Ectodermal cell (in vitro differentiated cells): ENCODE results near the gene HSFX4.

Experiments
- H3K27ac ChIP-seq: 2 replicates; pipeline ENCODE4 v1.7.0; 2013; ENCODE audit warnings: mild to moderate bottlenecking, low read depth, low read length; ENCODE audit not compliant: insufficient read depth, poor library complexity, severe bottlenecking
- H3K27me3 ChIP-seq: 2 replicates; pipeline ENCODE4 v1.7.0; 2013; ENCODE audit warnings: mild to moderate bottlenecking, low read length; ENCODE audit not compliant: insufficient read depth, control insufficient read depth, poor library complexity, severe bottlenecking
- H3K36me3 ChIP-seq: one replicate; pipeline ENCODE4 v1.7.0; 2013; ENCODE audit warnings: low read length; ENCODE audit not compliant: control insufficient read depth, insufficient read depth
- H3K4me1 ChIP-seq: one replicate; pipeline ENCODE4 v1.7.0; 2013; ENCODE audit warnings: low read length; ENCODE audit not compliant: control insufficient read depth, insufficient read depth
- H3K4me3 ChIP-seq: 2 replicates; pipeline ENCODE4 v1.7.0; 2013; ENCODE audit warnings: low read depth, low read length, control low read depth; ENCODE audit not compliant: insufficient read depth
- H3K9me3 ChIP-seq: 2 replicates; pipeline ENCODE4 v1.7.0; 2013; ENCODE audit warnings: mild to moderate bottlenecking, low read length, moderate library complexity; ENCODE audit not compliant: control insufficient read depth
- WGBS, 2 experiments: methylation state at CpG; one replicate each; pipeline ENCODE4 v1.1.7; 2013; ENCODE audit warnings: missing lambda C conversion rate in 2 of 2; 5-methylcytosine and 5-hydroxymethylcytosine counted together

HSFX4 gene

GRCh38 chrX:149949743-149950436, 20.5 kb downstream of the HSFX4 start:
- WGBS, 2 experiments: 93 to 95% methylated on average over 6 of the region's 6 CpGs
- no peaks in the 10 kb centered on the region for H3K27me3 ChIP-seq

GRCh38 chrX:149950681-149951080, 21.3 kb downstream of the HSFX4 start:
- Histone ChIP-seq H3K27ac (no peak overlapping the region), H3K9me3 (no peaks in the 10 kb centered on the region), H3K27me3 (no peaks in the 10 kb centered on the region), H3K4me1 (no peaks in the 10 kb centered on the region), H3K36me3 (no peaks in the 10 kb centered on the region), H3K4me3 (no peak overlapping the region)
- WGBS, 2 experiments: 67% methylated on average over 1 of the region's 1 CpG; no CpG with 5 or more reads in 1 of the 2 experiments

More at GRCh38 chrX:149949743-149950436, 20.5 kb downstream of the HSFX4 start:
- no peaks in the 10 kb centered on the region for H3K9me3 ChIP-seq
- no peaks in the 10 kb centered on the region for H3K36me3 ChIP-seq
- no peaks in the 10 kb centered on the region for H3K4me1 ChIP-seq
- H3K27ac ChIP-seq: no peak overlapping the region
- H3K4me3 ChIP-seq: no peak overlapping the region

GRCh38 chrX:149961572-149961971, 32.2 kb downstream of the HSFX4 start:
- H3K27ac ChIP-seq: no peak overlapping the region
- no peaks in the 10 kb centered on the region for H3K36me3 ChIP-seq
- WGBS, 2 experiments: 91 to 96% methylated on average over 2 of the region's 2 CpGs
- H3K4me1 ChIP-seq: no peaks in the 10 kb centered on the region
- H3K27me3 ChIP-seq: no peaks in the 10 kb centered on the region
- H3K9me3 ChIP-seq: no peaks in the 10 kb centered on the region
- no peak overlapping the region for H3K4me3 ChIP-seq

- H3K27ac ChIP-seq: no peak overlapping the region
- no peaks in the 10 kb centered on the region for H3K27me3 ChIP-seq
- H3K36me3 ChIP-seq: no peaks in the 10 kb centered on the region
- no peaks in the 10 kb centered on the region for H3K9me3 ChIP-seq
- H3K4me1 ChIP-seq: no peaks in the 10 kb centered on the region
- H3K4me3 ChIP-seq: no peak overlapping the region
Measured at GRCh38 chrX:149962010-149962409, 32.6 kb downstream of the HSFX4 start.

GRCh38 chrX:149962859-149963757, 33.7 kb downstream of the HSFX4 start:
- no peaks in the 10 kb centered on the region for H3K9me3 ChIP-seq
- 51 to 64% methylated on average over 8 to 9 of the region's 9 CpGs for WGBS, 2 experiments
- H3K36me3 ChIP-seq: no peaks in the 10 kb centered on the region
- no peaks in the 10 kb centered on the region for H3K27me3 ChIP-seq
- no peak overlapping the region for H3K27ac ChIP-seq
- no peak overlapping the region for H3K4me3 ChIP-seq
- no peaks in the 10 kb centered on the region for H3K4me1 ChIP-seq

- Histone ChIP-seq H3K27me3 (no peaks in the 10 kb centered on the region), H3K4me1 (no peaks in the 10 kb centered on the region), H3K4me3 (no peak overlapping the region), H3K27ac (no peak overlapping the region), H3K9me3 (no peaks in the 10 kb centered on the region), H3K36me3 (no peaks in the 10 kb centered on the region)
- WGBS, 2 experiments: 92 to 100% methylated on average over 2 to 3 of the region's 3 CpGs
Measured at GRCh38 chrX:149979126-149979644, 49.8 kb downstream of the HSFX4 start.
